CD4-positive, alpha-beta memory T cell (primary cell): ENCODE results near the gene TMEM31. TPM values are rescaled to one million over a fixed set of nuclear protein-coding genes. Genes with fewer than 3 reads are reported as not detected.

Experiments
- CTCF ChIA-PET: fragments of 350-600 bp; sonication (Branson Sonifier 250); formaldehyde crosslinking; loops from one replicate; lab custom pipeline; 2021; ENCODE audit warnings: inconsistent platforms; ENCODE audit not compliant: partially characterized antibody; lab: Charles Lee
- POLR2A ChIA-PET: fragments of 350-600 bp; sonication (Branson Sonifier 250); formaldehyde crosslinking; loops from one replicate; lab custom pipeline; 2021; ENCODE audit not compliant: partially characterized antibody; lab: Charles Lee
- DNase-seq, 5 donors: peaks; one replicate each; pipeline versions ENCODE4 v3.0.0 to v3.0.0-alpha.2; 2020 to 2022; ENCODE audit warnings: mixed read lengths in 1 of 5
- H3K27ac ChIP-seq: one replicate; pipeline ENCODE4 v1.7.0; 2013; ENCODE audit warnings: low read depth, low read length
- H3K27me3 ChIP-seq: 2 replicates; pipeline ENCODE4 v1.7.0; 2013; ENCODE audit warnings: mild to moderate bottlenecking, low read length, moderate library complexity; ENCODE audit not compliant: insufficient read depth
- H3K36me3 ChIP-seq: 2 replicates; pipeline ENCODE4 v1.7.0; 2013; ENCODE audit warnings: mild to moderate bottlenecking, low read length, moderate library complexity; ENCODE audit not compliant: insufficient read depth
- H3K4me1 ChIP-seq: 2 replicates; pipeline ENCODE4 v1.7.0; 2013; ENCODE audit warnings: mild to moderate bottlenecking, low read length, moderate library complexity; ENCODE audit not compliant: insufficient read depth
- H3K4me3 ChIP-seq, 2 donors: one replicate each; pipeline ENCODE4 v1.7.0; 2013; ENCODE audit warnings: low read length in 2 of 2, mild to moderate bottlenecking in 1 of 2
- H3K9me3 ChIP-seq, 2 donors: one replicate each; pipeline ENCODE4 v1.7.0; 2013; ENCODE audit warnings: low read length in 2 of 2, control low read depth in 1 of 2; ENCODE audit not compliant: control insufficient read depth in 1 of 2
- H3K27ac Mint-ChIP-seq, 7 donors: one replicate each; pipeline ENCODE4 v1.8.0; 2020 to 2021; ENCODE audit warnings: mixed read lengths in 7 of 7, mild to moderate bottlenecking in 6 of 7, inconsistent platforms in 3 of 7, moderate library complexity in 3 of 7
- H3K27me3 Mint-ChIP-seq, 2 donors: one replicate each; pipeline ENCODE4 v1.8.0; 2020 to 2021; ENCODE audit warnings: mixed read lengths in 2 of 2
- H3K36me3 Mint-ChIP-seq, 2 donors: one replicate each; pipeline ENCODE4 v1.8.0; 2020 to 2021; ENCODE audit warnings: mixed read lengths in 2 of 2, inconsistent platforms in 1 of 2, mild to moderate bottlenecking in 1 of 2
- H3K4me1 Mint-ChIP-seq, 4 donors: one replicate each; pipeline ENCODE4 v1.8.0; 2020 to 2021; ENCODE audit warnings: mixed read lengths in 4 of 4, mild to moderate bottlenecking in 1 of 4
- H3K4me3 Mint-ChIP-seq, 8 donors: one replicate each; pipeline ENCODE4 v1.8.0; 2020 to 2021; ENCODE audit warnings: mixed read lengths in 8 of 8, mild to moderate bottlenecking in 7 of 8, moderate library complexity in 6 of 8, inconsistent platforms in 3 of 8
- H3K9me3 Mint-ChIP-seq, 8 donors: one replicate each; pipeline ENCODE4 v1.8.0; 2020 to 2021; ENCODE audit warnings: mixed read lengths in 8 of 8, mild to moderate bottlenecking in 5 of 8, inconsistent platforms in 3 of 8, moderate library complexity in 1 of 8
- intact Hi-C: fragments of 100-400 bp; cut with micrococcal nuclease; formaldehyde crosslinking; loops from one replicate; pipeline ENCODE4 v1.15.1; 2023
- polyA plus RNA-seq, 2 donors: library from polyadenylated mRNA; unstranded; fragments of 300-500 nt; fragmentation: Illumina TruSeq; gene quantifications; one replicate each; pipeline ENCODE4 v1.2.3, GENCODE V29; 2021
- total RNA-seq, 2 experiments: library from RNA; stranded (reverse); gene quantifications; one replicate each; pipeline ENCODE4 v1.2.3, GENCODE V29; 2021

TMEM31 gene
- total RNA-seq (not detected), polyA plus RNA-seq (under 1 TPM in 1 of 2 donors, not detected in 1; 0.39 TPM)

- ChIA-PET POLR2A (no interaction called here), CTCF (interaction anchor here (0.8 to 1.2 kb wide), 4 partner anchors 9 to 14 kb away, joined by 3 to 4 read pairs (median 3); no protein-coding TSS in a partner anchor)
- H3K36me3 ChIP-seq: no peaks in the 10 kb centered on the region
- Mint-ChIP-seq H3K27ac (no peak within 1 kb of the TSS), H3K4me1 (no peaks in the 10 kb centered on the region), H3K36me3 (no peaks in the 10 kb centered on the region), H3K27me3 (no peaks in the 10 kb centered on the region), H3K9me3 (no peaks in the 10 kb centered on the region), H3K4me3 (no peak within 1 kb of the TSS)
- intact Hi-C loops: loop anchor here (1.0 kb wide), 1 partner anchor 177 kb away; no protein-coding TSS in a partner anchor
- no peaks in the 10 kb centered on the region for H3K9me3 ChIP-seq
- H3K4me1 ChIP-seq: no peaks in the 10 kb centered on the region
- no peak within 1 kb of the TSS for H3K27ac ChIP-seq
- no peak within 1 kb of the TSS for H3K4me3 ChIP-seq
- no peak for DNase-seq
- H3K27me3 ChIP-seq: no peaks in the 10 kb centered on the region
Measured at GRCh38 chrX:103710609-103711008, at the start of gene TMEM31. TSS of gene TMEM31 (plus strand) at chrX:103710909. CDS start at chrX:103712259, 1,350 bp downstream.

- Mint-ChIP-seq H3K27ac (no peak overlapping the region), H3K36me3 (no peaks in the 10 kb centered on the region), H3K4me3 (no peak overlapping the region), H3K9me3 (no peaks in the 10 kb centered on the region), H3K27me3 (peaks cover 0 to 12% of the 10 kb centered on the region in 2 donors), H3K4me1 (peaks cover 0 to 5% (median 2%) of the 10 kb centered on the region in 4 donors)
- no peaks in the 10 kb centered on the region for H3K27me3 ChIP-seq
- ChIA-PET CTCF (no interaction called here), POLR2A (no interaction called here)
- intact Hi-C loops: no loop called here
- H3K36me3 ChIP-seq: no peaks in the 10 kb centered on the region
- no peak for DNase-seq
- H3K4me3 ChIP-seq: no peak overlapping the region
- no peak overlapping the region for H3K27ac ChIP-seq
- H3K4me1 ChIP-seq: no peaks in the 10 kb centered on the region
- H3K9me3 ChIP-seq: no peaks in the 10 kb centered on the region
Measured at GRCh38 chrX:103663981-103664762, 46.5 kb upstream of the TMEM31 start.

GRCh38 chrX:103666202-103667107 lies 44.3 kb upstream of the TMEM31 start:
- intact Hi-C loops: no loop called here
- H3K27ac Mint-ChIP-seq: no peak overlapping the region
- Histone ChIP-seq H3K4me1 (no peaks in the 10 kb centered on the region), H3K9me3 (no peaks in the 10 kb centered on the region), H3K27me3 (no peaks in the 10 kb centered on the region), H3K4me3 (no peak overlapping the region), H3K27ac (no peak overlapping the region), H3K36me3 (no peaks in the 10 kb centered on the region)
- H3K36me3 Mint-ChIP-seq: no peaks in the 10 kb centered on the region
- H3K27me3 Mint-ChIP-seq: peaks cover 0 to 12% of the 10 kb centered on the region in 2 donors
- H3K4me1 Mint-ChIP-seq: peaks cover 0 to 5% (median 2%) of the 10 kb centered on the region in 4 donors
- no peak for DNase-seq
- POLR2A ChIA-PET: no interaction called here
- no peaks in the 10 kb centered on the region for H3K9me3 Mint-ChIP-seq
- no peak overlapping the region for H3K4me3 Mint-ChIP-seq
- CTCF ChIA-PET: interaction anchor here (1.1 kb wide), 1 partner anchor 21 kb away, joined by 5 read pairs; no protein-coding TSS in a partner anchor

- H3K9me3 Mint-ChIP-seq: no peaks in the 10 kb centered on the region
Measured at GRCh38 chrX:103669745-103670144, 41.0 kb upstream of the TMEM31 start.

GRCh38 chrX:103674531-103675454 lies 35.9 kb upstream of the TMEM31 start:
- Mint-ChIP-seq H3K27ac (no peak overlapping the region), H3K9me3 (no peaks in the 10 kb centered on the region), H3K36me3 (peaks cover 9 to 42% of the 10 kb centered on the region in 2 donors), H3K4me1 (peaks cover 0 to 1% (median 0%) of the 10 kb centered on the region in 4 donors), H3K4me3 (no peak overlapping the region), H3K27me3 (no peaks in the 10 kb centered on the region)
- ChIA-PET CTCF (no interaction called here), POLR2A (no interaction called here)
- Histone ChIP-seq H3K9me3 (no peaks in the 10 kb centered on the region), H3K36me3 (peaks cover 23% of the 10 kb centered on the region), H3K4me3 (no peak overlapping the region), H3K27ac (no peak overlapping the region), H3K27me3 (no peaks in the 10 kb centered on the region), H3K4me1 (no peaks in the 10 kb centered on the region)
- intact Hi-C loops: no loop called here
- no peak for DNase-seq

More at GRCh38 chrX:103669745-103670144, 41.0 kb upstream of the TMEM31 start:
- no peaks in the 10 kb centered on the region for H3K9me3 ChIP-seq
- DNase-seq: no peak
- H3K27ac ChIP-seq: no peak overlapping the region
- peaks cover 0 to 2% of the 10 kb centered on the region in 2 donors for H3K36me3 Mint-ChIP-seq
- intact Hi-C loops: no loop called here
- no peaks in the 10 kb centered on the region for H3K4me1 ChIP-seq
- POLR2A ChIA-PET: no interaction called here
- no peaks in the 10 kb centered on the region for H3K27me3 ChIP-seq
- H3K36me3 ChIP-seq: no peaks in the 10 kb centered on the region
- H3K4me3 ChIP-seq: no peak overlapping the region
- H3K27me3 Mint-ChIP-seq: no peaks in the 10 kb centered on the region
- no peak overlapping the region for H3K27ac Mint-ChIP-seq
- CTCF ChIA-PET: no interaction called here
- no peak overlapping the region for H3K4me3 Mint-ChIP-seq
- no peaks in the 10 kb centered on the region for H3K4me1 Mint-ChIP-seq

- no peak overlapping the region for H3K4me3 Mint-ChIP-seq
Measured at GRCh38 chrX:103678199-103678993, 32.3 kb upstream of the TMEM31 start.

More at GRCh38 chrX:103678199-103678993, 32.3 kb upstream of the TMEM31 start:
- intact Hi-C loops: no loop called here
- Mint-ChIP-seq H3K9me3 (no peaks in the 10 kb centered on the region), H3K36me3 (peaks cover 9 to 62% of the 10 kb centered on the region in 2 donors), H3K27me3 (no peaks in the 10 kb centered on the region), H3K4me1 (peaks cover 0 to 1% (median 0%) of the 10 kb centered on the region in 4 donors), H3K27ac (peak overlapping the region in 1 of 7 donors; percentile 38)
- ChIA-PET CTCF (no interaction called here), POLR2A (interaction anchor here (0.6 kb wide), 1 partner anchor 764 kb away, joined by 3 read pairs; no protein-coding TSS in a partner anchor)
- peaks cover 23% of the 10 kb centered on the region for H3K36me3 ChIP-seq
- no peaks in the 10 kb centered on the region for H3K27me3 ChIP-seq
- no peaks in the 10 kb centered on the region for H3K9me3 ChIP-seq
- DNase-seq: no peak
- H3K27ac ChIP-seq: no peak overlapping the region
- no peak overlapping the region for H3K4me3 ChIP-seq
- no peaks in the 10 kb centered on the region for H3K4me1 ChIP-seq
